ENCODE measurements around the gene CALN1. TPM values are rescaled to one million over a fixed set of nuclear protein-coding genes. Genes with fewer than 3 reads are reported as not detected.

Gene CALN1
- total RNA-seq, 1 donor = under 0.01 TPM

DNA sequence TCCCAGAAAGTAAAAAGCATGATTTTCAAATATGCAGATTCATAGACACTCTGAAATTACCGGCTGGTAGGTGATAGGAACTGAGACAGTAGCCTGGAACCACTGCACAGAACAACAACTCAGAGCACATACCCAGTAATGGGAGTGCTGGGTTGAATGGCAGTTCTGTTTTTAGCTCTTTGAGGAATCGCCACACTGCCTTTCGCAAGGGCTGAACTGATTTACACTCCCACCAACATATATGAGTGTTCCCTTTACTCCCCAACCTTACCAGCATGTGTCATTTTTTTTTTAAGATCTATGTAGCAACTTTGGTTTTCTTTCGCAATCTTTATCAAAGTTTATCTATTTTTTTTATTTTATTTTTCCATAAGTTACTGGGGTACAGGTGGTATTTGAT, 358.8 kb downstream of the CALN1 start:
- no peak for TF ChIP-seq CTCF (IDR thresholded peaks at IDR 0.05; ENCODE audit: insufficient read depth, low read depth, low read length)
- H3K4me3 ChIP-seq (ENCODE audit: low read depth, low read length) = no peak overlapping the region
- no peak for DNase-seq (ENCODE audit: low read depth)

DNA sequence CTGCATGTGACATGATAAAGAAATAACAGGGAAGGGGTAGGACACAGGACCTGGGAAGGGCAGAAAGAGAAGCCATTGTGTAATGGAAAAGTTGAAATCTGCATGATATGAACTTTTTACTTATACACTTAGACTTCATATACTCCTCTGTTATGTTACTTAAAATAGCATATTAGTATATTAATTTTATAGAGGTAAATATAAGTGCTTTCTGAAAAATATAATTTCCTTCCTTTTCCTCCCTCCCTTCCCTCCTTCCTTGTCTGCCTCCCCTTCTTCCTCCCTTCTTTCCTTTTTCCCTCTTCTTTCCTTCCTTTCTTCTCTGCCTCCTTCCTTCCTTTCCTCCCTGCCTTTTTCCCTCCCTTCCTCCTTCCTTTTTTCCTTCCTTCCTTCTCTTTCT, 363.7 kb downstream of the CALN1 start:
- no peak for TF ChIP-seq CTCF (IDR thresholded peaks at IDR 0.05; ENCODE audit: insufficient read depth, low read depth, low read length)
- no peak overlapping the region for H3K4me3 ChIP-seq (ENCODE audit: low read depth, low read length)
- DNase-seq (ENCODE audit: low read depth) = no peak

DNA sequence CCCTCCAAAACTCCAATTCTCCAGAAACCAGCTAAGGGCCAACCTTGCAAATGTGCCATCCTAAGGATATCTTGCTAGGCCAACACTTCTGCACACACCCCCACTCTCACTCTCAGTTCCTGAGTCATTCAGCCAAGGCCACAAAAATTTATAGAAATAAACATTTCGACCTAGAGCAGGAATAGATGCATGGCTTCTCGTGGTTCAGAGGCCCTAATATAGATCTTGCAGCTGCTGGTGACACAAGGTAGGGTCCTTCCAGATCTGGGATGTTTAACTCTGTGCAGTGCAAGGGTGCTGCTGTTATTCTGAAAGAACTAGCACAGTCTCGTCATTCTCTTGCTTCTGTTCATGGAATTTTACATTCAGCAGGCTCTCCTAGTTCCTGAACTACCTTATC, 369.3 kb downstream of the CALN1 start:
- DNase-seq (ENCODE audit: low read depth) = no peak
- H3K4me3 ChIP-seq (ENCODE audit: low read depth, low read length) = no peak overlapping the region
- no peak for TF ChIP-seq CTCF (IDR thresholded peaks at IDR 0.05; ENCODE audit: insufficient read depth, low read depth, low read length)

- DNase-seq (ENCODE audit: low read depth) = no peak
- H3K4me3 ChIP-seq (ENCODE audit: low read depth, low read length) = no peak overlapping the region
- no peak for TF ChIP-seq CTCF (IDR thresholded peaks at IDR 0.05; ENCODE audit: insufficient read depth, low read depth, low read length)
These were observed 371.5 kb downstream of the CALN1 start for GRCh38 chr7:72040641-72041040.

DNA sequence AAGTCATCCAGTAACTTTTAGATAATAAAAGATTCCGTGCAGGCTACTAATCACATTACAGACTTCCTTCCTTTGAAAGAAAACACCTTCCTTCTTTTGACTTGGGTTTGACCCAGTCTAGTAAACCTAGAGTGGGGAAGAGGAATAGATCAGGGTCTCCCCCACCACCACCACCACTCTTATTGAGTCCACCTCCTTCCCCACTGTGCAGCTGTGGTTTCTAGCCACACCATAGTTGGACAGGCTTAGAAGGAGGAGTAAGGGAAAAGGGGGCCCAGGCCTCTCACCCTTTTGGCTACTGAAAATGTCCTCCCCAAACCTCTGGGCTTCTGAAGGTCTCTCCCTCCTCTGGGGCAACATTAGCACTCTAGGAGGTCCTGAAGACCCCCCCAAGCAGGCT, 372.7 kb downstream of the CALN1 start:
- DNase-seq (ENCODE audit: low read depth) = no peak
- no peak for TF ChIP-seq CTCF (IDR thresholded peaks at IDR 0.05; ENCODE audit: insufficient read depth, low read depth, low read length)
- no peak overlapping the region for H3K4me3 ChIP-seq (ENCODE audit: low read depth, low read length)

GRCh38 chr7:72038022-72038732, 374.0 kb downstream of the CALN1 start:
- TF ChIP-seq CTCF (IDR thresholded peaks at IDR 0.05; ENCODE audit: insufficient read depth, low read depth, low read length) = no peak
- no peak for DNase-seq (ENCODE audit: low read depth)
- no peak overlapping the region for H3K4me3 ChIP-seq (ENCODE audit: low read depth, low read length)

DNA sequence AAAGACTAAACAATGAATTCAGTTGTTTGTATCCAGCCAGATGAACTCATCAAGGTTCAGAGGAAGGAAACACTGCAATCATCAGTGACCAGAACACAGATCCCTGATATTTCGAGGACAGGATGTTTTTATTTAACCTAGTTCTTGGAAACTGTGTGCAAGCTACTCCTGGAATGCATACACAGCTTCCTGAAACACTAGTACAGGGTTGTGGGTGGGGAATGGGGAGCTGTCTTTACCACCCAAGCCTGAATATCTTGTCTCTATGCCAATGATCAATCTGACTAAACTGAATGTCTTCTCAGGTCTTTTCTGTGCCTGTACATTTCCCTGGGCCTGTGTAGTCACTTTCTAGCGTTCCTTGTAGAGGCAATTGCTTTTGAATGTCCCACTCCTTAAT, 374.6 kb downstream of the CALN1 start:
- no peak for DNase-seq (ENCODE audit: low read depth)
- TF ChIP-seq CTCF (IDR thresholded peaks at IDR 0.05; ENCODE audit: insufficient read depth, low read depth, low read length) = no peak
- H3K4me3 ChIP-seq (ENCODE audit: low read depth, low read length) = no peak overlapping the region

All from fibroblast of villous mesenchyme (primary cell).